Stimulated activated CD8-positive, alpha-beta memory T cell treated with anti-CD3 and anti-CD28 coated beads, Interleukin-7, amount 100 ng/mL, for 48 hours (primary cell): ENCODE results near the gene SLF1.

ENCODE experiments used
- DNase-seq, 2 donors: peaks; one replicate each; pipeline ENCODE4 v3.0.0-alpha.2; 2020; ENCODE audit warnings: low read depth in 1 of 2; ENCODE audit errors: extremely low read depth in 1 of 2

Gene SLF1

DNA sequence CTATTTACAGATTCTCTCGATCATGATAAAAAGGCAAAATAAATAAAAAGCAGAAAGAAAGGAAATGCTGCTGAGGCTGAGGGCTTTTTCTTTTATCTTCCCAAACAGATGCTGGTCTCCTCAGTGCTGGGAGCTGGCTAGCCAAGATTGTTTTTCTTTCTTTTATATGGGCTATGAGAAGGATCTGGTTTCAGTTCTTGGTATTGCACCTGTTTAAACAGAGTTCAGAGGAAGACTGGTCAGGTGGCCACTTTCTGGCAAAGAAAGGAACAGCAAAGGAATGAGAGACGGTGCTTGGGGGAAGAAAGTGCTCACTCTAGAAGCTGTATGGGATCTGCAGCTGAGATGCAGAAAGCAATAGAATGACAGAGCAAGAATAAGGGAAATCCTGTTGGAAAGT lies 88.9 kb downstream of the SLF1 start:
- DNase-seq = no peak

DNA sequence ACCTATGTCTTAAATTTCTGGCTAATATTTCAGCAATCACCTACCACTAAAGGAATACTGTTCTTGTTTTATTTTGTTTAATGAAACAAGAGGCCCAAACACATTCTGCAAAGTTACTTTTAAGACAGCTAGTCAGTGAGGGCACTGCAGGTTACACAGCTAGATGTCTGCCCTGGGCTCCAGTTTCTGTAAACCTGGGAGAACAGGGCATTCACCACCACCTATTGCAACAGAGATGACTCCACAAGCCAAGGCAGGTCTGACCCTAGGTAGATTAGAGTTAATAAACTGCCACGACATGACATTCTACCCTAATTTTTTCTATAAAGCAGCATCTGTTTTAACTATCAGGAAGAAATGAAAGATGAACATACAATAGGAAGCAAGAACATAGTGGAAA lies 90.8 kb downstream of the SLF1 start:
- DNase-seq = no peak

- no peak for DNase-seq
Observed at GRCh38 chr5:94711785-94712184, 93.3 kb downstream of the SLF1 start.

DNA sequence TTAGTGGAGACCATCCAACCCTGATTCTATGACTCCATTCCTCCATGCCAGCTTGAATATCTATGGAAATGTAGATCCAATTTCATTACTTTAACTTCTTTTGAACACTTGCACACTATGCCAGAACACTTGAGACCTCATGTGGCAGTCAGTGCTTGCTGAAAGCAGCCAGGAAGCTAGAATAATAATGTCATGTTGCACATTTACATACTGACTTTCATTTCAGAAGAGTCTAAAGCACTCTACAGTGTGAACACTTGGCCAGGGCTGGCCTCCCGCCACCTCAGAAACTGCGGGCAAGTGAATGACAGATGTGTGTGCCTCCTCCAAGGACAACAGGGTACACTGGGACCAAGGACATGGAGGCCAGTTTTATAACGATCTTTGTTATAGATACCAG lies 97.3 kb downstream of the SLF1 start:
- DNase-seq = no peak

- no peak for DNase-seq
Observed at GRCh38 chr5:94725142-94725541, 106.7 kb downstream of the SLF1 start.

- DNase-seq = no peak
Observed at GRCh38 chr5:94731471-94731870, 113.0 kb downstream of the SLF1 start.

- no peak for DNase-seq
Observed at GRCh38 chr5:94736498-94736897, 118.0 kb downstream of the SLF1 start.

DNA sequence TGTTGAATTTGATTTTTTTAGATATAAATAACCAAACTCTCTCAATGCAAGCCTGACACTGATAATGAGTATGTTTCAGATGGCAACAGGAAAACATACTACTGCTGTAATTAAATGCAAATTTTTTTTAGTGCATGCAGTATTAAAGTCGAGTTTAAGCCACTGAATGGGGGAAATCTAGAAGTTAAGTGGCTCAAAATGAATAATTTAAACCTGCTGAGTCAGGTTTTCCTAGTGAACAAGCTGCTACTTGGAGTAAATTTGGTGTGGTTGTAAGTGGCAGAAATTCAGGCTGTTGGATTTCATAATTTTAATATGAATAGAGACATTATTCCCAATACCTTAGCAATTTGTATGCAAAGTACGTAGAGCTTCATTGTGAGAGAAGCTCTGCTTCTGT lies 121.8 kb downstream of the SLF1 start:
- no peak for DNase-seq

DNA sequence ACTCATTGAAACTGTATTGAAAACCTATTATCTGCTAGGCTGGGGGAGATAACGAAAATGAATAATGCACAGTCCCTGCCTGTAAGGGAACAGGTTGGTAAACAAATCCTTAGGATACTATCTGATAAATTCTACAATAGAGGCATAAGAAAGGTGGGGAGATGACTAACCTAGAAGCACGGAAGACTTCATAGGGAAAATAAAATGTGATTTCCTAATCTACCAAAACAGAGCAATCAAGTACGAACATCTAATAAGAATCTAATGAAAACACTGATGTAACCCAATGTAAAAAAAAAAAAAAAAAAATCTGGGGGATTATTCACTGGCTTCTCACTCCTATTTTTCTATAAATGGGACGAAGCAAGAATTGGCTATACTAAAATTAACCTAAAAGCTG lies 124.4 kb downstream of the SLF1 start:
- DNase-seq = no peak

GRCh38 chr5:94744906-94745305 lies 126.4 kb downstream of the SLF1 start:
- DNase-seq = no peak

DNA sequence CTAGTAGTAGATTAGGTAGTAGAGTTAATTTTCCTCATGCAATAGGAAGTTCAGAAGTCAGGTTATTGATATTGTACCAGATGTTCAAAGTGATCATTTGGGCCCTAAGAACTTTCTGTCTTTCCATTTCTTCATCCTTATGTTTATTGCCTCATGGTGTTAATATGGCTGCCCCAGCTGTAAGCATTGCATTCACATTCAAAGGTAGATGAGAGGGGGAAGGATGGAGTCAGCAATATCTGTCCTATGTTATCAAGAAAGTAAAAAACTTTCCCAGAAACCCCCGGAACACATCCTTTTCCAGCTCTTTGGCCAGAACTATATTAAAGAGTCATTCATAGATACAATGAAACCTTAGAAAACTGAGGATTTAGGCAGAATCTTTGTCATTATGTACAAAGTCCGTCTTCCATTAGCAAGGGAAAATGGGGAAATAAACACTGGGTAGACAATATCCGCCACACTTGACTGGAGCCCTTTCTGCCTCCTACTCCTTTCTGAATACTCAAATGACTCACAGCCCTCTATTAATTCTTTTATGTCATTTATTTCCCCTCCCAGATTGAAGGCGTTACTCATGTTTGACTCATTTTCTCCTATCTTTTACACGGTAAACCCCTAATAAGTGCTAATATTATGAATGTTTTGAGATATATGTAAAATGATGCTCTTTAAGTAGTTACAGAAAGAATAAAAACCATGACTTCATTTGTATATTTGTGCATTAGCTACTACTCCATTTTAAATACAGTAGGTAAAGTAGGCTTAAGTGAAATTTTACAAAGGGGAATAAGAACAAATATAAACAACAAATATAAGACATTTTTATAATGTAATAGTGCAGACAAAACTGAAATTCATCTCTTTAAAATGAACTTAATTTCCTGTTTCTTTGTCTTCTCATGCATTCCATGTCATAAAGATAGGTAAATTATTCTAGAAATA lies 127.6 kb downstream of the SLF1 start:
- DNase-seq = no peak

GRCh38 chr5:94746731-94747124 lies 128.3 kb downstream of the SLF1 start:
- DNase-seq = no peak
